GM18870 (cell line): ENCODE results near the gene CELF2.

Experiments
- ATAC-seq: cut with Tn5 transposase; IDR thresholded peaks from one replicate; pipeline ENCODE4 v1.9.1; 2021; ENCODE audit warnings: moderate library complexity; ENCODE audit not compliant: unreplicated experiment

Gene CELF2

GRCh38 chr10:11317936-11318670 is 300.4 kb downstream of the CELF2 start:
- no peak for ATAC-seq

- no peak for ATAC-seq
Measured at GRCh38 chr10:11318826-11319598, 301.3 kb downstream of the CELF2 start.

- ATAC-seq = no peak
Measured at GRCh38 chr10:11319990-11320602, 302.4 kb downstream of the CELF2 start.

GRCh38 chr10:11320809-11321520 is 303.3 kb downstream of the CELF2 start:
- no peak for ATAC-seq

DNA sequence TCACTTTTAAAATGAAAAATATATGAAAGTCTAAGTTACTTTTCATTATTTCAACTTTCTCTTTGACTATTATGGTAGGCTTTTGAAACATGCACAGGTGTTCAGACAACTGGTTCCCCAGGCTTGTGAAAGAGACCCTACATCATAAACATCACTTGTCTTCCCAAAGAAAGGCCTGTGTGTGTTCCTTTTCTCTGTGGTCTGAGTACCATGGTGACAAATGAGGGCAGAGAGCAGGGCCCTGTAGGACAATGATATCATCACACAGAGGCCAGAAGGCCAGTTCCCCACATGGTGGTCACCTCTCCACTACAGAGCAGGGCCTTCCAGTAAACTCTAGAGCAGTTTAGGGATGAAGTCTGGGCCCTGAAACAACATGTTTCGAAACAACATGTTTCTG is 305.0 kb downstream of the CELF2 start:
- peak; percentile 62 for ATAC-seq

GRCh38 chr10:11324761-11325321 is 307.2 kb downstream of the CELF2 start:
- ATAC-seq = no peak

- no peak for ATAC-seq
Measured at GRCh38 chr10:11325817-11326216, 308.1 kb downstream of the CELF2 start.

DNA sequence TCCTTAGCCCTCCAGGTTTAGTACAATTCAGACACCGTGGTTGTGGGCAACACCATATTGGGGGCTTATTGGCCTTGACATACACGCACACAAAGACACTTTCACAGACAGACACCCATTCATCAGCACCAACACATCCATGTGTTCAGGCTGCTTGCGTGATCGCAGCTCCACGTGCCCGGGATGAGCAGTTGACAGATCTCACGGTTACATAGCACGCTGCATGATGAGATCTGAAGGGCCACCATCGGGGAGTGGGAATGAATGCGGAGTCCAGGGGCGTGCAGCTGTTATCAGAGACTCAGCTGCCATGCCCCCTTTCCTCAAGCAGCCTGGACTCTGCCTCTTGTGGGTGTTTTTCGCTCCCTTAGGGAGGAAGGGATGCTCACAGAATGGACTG is 308.6 kb downstream of the CELF2 start:
- ATAC-seq = no peak

DNA sequence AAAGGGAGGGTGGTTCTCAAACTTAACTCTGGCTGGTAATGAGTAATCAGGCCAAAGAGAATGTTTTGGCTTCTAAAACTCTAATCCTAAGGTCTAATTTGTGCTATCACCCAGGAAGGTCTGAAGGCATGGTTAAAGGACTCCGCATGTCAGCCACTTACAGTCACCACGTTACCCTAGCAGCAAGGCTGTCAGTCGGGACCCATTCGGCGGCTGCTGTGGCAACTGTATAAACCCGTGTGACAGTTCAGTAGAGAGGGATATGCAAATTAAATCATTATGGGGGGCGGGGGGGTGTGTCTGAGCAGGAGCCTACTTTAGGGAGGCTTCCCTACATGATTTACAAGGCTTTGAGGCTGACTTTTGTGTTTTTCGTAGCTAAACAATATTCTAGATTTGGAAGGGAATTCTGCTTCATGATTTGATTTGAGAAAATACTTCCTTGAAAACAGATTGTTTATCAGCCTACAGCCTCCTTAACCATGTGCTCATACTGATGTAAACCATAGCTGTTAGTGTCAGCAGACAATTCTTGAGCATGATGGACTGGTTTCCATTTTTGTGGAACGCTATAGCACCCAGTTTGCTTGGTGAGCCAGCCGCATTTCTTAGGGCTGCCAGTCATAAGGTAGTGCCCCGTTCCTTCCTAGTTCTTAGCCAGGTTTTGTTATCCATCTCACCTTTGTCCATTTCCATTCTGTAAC is 309.4 kb downstream of the CELF2 start:
- ATAC-seq = no peak

- no peak for ATAC-seq
Measured at GRCh38 chr10:11328264-11329061, 310.8 kb downstream of the CELF2 start.

- ATAC-seq = no peak
Measured at GRCh38 chr10:11329062-11329673, 311.5 kb downstream of the CELF2 start.

DNA sequence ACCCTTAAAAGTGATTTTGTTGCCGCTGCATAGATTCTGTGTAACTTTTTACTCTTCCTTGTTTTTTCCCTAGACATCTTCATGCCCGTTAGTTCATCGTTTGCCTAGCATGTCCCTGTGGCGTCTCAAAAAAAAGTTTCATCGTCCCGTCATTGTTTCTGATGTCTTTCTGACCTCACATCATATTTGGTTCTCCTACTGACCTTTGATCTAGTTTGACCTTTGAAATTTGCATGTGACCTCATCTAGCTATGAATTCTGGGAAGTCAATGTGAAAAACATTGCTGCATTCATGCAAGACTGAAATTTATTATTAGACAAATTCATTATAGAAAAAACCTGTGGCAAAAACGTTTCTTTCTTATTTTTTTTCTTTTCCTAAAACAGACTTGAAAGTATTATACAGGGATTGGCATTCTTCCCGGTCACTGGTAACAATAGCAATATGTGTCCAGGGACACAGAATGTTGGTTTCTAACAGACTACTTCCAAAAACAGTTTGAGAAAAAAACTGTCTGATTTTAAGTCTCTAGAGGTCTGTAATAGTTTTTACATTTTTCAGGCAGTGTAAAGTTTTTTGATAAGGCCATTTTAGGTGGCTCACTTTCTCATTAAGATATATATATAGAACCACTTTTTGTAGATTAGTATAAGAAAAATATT is 312.8 kb downstream of the CELF2 start:
- ATAC-seq = no peak

DNA sequence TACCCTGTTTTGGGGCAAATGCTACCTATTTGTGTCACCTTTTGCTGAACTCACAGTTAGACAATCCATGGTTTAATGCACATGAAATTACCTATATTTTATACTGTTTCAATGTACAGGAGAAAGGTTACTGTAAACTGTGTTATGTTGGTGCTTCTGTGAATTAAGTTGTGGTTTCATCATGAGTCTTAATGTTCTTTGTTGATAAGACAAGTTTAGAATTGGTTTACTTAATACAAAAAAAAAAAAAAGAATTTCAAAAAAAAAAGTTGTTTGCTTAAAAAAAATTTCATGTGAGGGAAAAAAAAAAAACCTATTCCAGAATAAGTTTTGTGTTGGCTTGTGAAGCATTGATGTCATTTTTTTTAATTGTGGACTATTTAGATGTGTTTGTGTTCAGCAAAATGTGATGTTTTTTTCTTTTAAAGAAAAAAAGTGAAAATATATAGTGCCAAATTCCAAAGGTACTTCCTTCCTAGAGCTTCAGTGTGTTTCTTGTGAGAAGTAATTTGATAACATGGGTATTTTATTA is 313.4 kb downstream of the CELF2 start:
- no peak for ATAC-seq

GRCh38 chr10:11331726-11332125 is 314.1 kb downstream of the CELF2 start:
- ATAC-seq = no peak

GRCh38 chr10:11332846-11333245 is 315.2 kb downstream of the CELF2 start:
- ATAC-seq = no peak

DNA sequence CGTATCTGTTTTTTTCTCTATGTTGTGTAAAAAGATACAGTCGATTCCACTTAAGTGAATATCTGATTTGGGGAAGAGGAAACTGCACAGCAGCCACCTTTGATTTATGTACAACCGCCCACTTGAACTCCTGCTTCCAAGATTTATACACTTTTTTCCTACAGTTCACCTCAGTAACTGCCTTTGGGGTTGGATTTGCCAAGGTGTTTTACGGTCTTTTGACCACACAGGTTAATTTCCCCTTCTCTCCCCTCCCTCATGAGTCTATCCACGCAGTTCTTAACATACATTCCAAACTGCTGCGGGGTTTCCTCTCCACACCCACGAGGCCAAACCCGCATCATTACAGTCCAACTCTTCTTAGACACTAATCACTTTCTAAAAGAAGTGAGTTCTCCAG is 316.8 kb downstream of the CELF2 start:
- no peak for ATAC-seq

DNA sequence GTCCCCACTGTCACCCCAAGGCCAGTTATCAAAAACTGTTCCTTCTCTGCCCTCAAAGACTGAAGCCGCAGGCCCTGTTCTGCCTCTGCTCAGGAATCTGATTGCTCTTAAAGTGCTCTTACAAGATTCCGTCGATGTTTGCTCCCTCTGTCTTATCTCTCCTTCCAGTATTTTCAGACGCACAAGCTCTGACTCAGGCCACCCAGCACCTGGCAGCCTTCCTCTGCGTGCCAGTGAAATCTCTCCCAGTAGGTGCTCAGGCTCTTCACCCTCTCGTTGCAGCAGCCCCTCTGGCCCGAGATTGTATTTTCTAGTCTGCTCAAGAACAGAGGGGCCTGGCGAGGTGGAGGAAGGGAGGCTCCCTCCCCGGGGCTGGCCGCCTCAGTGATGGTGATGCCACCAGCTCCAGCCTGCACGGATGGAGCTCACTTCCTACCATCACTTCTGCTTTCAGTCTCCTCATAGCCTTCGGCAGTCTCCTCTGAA is 317.5 kb downstream of the CELF2 start:
- no peak for ATAC-seq

DNA sequence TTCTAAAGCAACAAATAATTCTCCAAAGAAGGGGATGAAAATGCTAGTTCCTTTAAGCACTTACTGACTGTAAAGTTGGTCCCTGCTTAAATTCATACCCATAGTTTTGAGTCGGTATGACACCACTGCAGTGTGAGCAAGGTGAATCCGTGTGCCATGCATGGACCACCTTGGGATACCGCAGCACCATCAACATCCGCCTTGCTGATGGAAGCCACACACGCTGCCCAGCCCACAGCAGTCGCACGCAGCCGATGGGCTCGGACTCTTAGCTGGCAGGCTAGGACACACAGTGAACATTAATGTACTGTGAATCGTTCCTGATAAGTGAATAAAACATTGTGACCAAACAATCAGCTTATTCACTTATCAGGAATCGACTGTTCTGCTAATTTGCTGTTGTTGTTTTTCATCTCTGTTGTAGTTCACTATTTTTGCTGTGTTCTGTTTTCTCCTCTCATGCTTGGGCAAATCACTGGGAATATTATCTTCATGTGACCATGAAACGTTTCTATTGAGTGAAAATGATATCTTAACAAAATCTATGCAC is 318.3 kb downstream of the CELF2 start:
- no peak for ATAC-seq
